Hepatocyte (in vitro differentiated cells): ENCODE data around the gene WNT4. TPM values are rescaled to one million over a fixed set of nuclear protein-coding genes. Genes with fewer than 3 reads are reported as not detected.
A peak's percentile ranks its signal among the peaks of the same experiment; 100 is the strongest.

ENCODE experiments used
- DNase-seq: peaks from one replicate; pipeline ENCODE4 v3.0.0-alpha.2; 2016; ENCODE audit warnings: low spot score
- H2AFZ ChIP-seq: fragments of 200-600 bp; sonication (generic); 2 replicates; pipeline ENCODE4 v1.6.0; 2016; ENCODE audit warnings: antibody characterized with exemption, mild to moderate bottlenecking
- H3K27ac ChIP-seq: fragments of 200-600 bp; sonication (generic); 2 replicates; pipeline ENCODE4 v1.5.1; 2016; ENCODE audit warnings: mild to moderate bottlenecking
- H3K27me3 ChIP-seq: fragments of 200-600 bp; sonication (generic); 2 replicates; pipeline ENCODE4 v1.6.1; 2016
- H3K36me3 ChIP-seq: fragments of 200-600 bp; sonication (generic); replicated peaks from 2 replicates; pipeline ENCODE4 v1.5.1; 2016; ENCODE audit warnings: low read depth; ENCODE audit not compliant: insufficient read depth
- H3K4me1 ChIP-seq: fragments of 200-600 bp; sonication (generic); 2 replicates; pipeline ENCODE4 v1.5.1; 2016; ENCODE audit warnings: mild to moderate bottlenecking, moderate library complexity; ENCODE audit not compliant: insufficient read depth
- H3K4me2 ChIP-seq: fragments of 200-600 bp; sonication (generic); 2 replicates; pipeline ENCODE4 v1.6.0; 2016
- H3K4me3 ChIP-seq: fragments of 200-600 bp; sonication (generic); 2 replicates; pipeline ENCODE4 v1.5.1; 2016; ENCODE audit warnings: mild to moderate bottlenecking
- H3K79me2 ChIP-seq: fragments of 200-600 bp; sonication (generic); 2 replicates; pipeline ENCODE4 v1.6.0; 2017; ENCODE audit warnings: mild to moderate bottlenecking
- H3K9me2 ChIP-seq: fragments of 200-600 bp; sonication (generic); replicated peaks from 2 replicates; pipeline ENCODE4 v1.6.0; 2017; ENCODE audit warnings: mild to moderate bottlenecking; ENCODE audit not compliant: insufficient read depth
- H3K9me3 ChIP-seq: fragments of 200-600 bp; sonication (generic); 2 replicates; pipeline ENCODE4 v1.5.1; 2016; ENCODE audit warnings: low read depth, mild to moderate bottlenecking
- H4K20me1 ChIP-seq: fragments of 200-600 bp; sonication (generic); 2 replicates; pipeline ENCODE4 v1.6.0; 2016; ENCODE audit warnings: mild to moderate bottlenecking; ENCODE audit not compliant: insufficient read depth, poor library complexity, severe bottlenecking
- CTCF ChIP-seq: fragments of 200-600 bp; sonication (generic); IDR thresholded peaks from 2 replicates; pipeline ENCODE4 v1.5.1; 2016; ENCODE audit warnings: antibody characterized with exemption, mild to moderate bottlenecking; ENCODE audit not compliant: poor library complexity
- EZH2 ChIP-seq: fragments of 200-600 bp; sonication (generic); IDR thresholded peaks from 2 replicates; pipeline ENCODE4 v1.6.1; 2016; ENCODE audit warnings: antibody characterized with exemption, mild to moderate bottlenecking, borderline replicate concordance
- EZH2phosphoT487 ChIP-seq: fragments of 200-600 bp; sonication (generic); IDR thresholded peaks from one replicate; pipeline ENCODE4 v1.6.1; 2018; ENCODE audit warnings: antibody characterized with exemption, mild to moderate bottlenecking, low read depth, moderate library complexity; ENCODE audit not compliant: unreplicated experiment, severe bottlenecking
- WGBS: methylation state at CpG from one replicate; pipeline ENCODE4 v1.1.6; 2016; ENCODE audit warnings: low lambda C conversion rate; ENCODE audit errors: missing lambda C conversion rate; 5-methylcytosine and 5-hydroxymethylcytosine counted together
- polyA plus RNA-seq: library from polyadenylated mRNA; unstranded; fragments of >200 nt; fragmentation: Nextera tagmentation; extraction: Ambion mirVana; gene quantifications from 2 replicates; pipeline ENCODE4 v1.2.1, GENCODE V29; 2016
- total RNA-seq: library from RNA; depleted of rRNA; stranded (reverse); fragments of >200 nt; gene quantifications from 2 replicates; pipeline ENCODE4 v1.2.3, GENCODE V29; 2014

The WNT4 gene
- total and polyA plus RNA-seq, 2 experiments from 2014 or later = 1.7 to 5.1 TPM

GRCh38 chr1:22184892-22185612 is 42.2 kb upstream of the WNT4 start:
- H3K27ac ChIP-seq = no peak overlapping the region
- H3K9me2 ChIP-seq = no peaks in the 10 kb centered on the region
- H2AFZ ChIP-seq = no peak overlapping the region
- H3K27me3 ChIP-seq = no peaks in the 10 kb centered on the region
- H3K79me2 ChIP-seq = no peaks in the 10 kb centered on the region
- H3K4me2 ChIP-seq = no peak overlapping the region
- no peaks in the 10 kb centered on the region for H3K4me1 ChIP-seq
- H4K20me1 ChIP-seq = no peaks in the 10 kb centered on the region
- no peak for TF ChIP-seq CTCF
- TF ChIP-seq EZH2 = no peak
- no peak for TF ChIP-seq EZH2phosphoT487
- H3K36me3 ChIP-seq = no peaks in the 10 kb centered on the region
- WGBS = 69% methylated on average over 20 of the region's 21 CpGs
- no peak overlapping the region for H3K4me3 ChIP-seq
- H3K9me3 ChIP-seq = no peaks in the 10 kb centered on the region
- peak; percentile 43 for DNase-seq

DNA sequence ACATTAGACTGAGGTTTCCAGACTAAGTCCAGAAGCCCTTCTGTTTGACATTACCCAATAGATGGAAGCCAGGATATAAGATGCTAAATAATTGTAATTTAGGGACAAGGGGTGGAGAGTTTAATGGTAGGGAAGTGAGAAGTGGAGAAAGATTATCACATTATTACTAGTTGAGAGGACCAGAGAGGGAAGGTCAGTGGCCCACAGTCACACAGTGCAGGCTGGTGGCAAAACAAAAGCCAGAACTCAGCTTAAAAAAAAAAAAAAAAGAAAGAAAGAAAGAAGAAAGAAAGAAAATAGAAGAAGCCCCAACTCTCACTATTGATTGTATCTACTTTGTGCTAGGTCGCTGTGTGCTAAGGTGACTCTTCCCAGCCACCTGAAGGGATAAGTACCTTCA is 41.6 kb upstream of the WNT4 start:
- no peaks in the 10 kb centered on the region for H3K4me1 ChIP-seq
- H3K4me3 ChIP-seq = no peak overlapping the region
- no peaks in the 10 kb centered on the region for H3K79me2 ChIP-seq
- H3K36me3 ChIP-seq = no peaks in the 10 kb centered on the region
- no peak for DNase-seq
- WGBS = 90% methylated on average over 1 of the region's 1 CpG
- H3K27me3 ChIP-seq = no peaks in the 10 kb centered on the region
- TF ChIP-seq EZH2phosphoT487 (no peak), CTCF (no peak), EZH2 (no peak)
- H3K9me3 ChIP-seq = no peaks in the 10 kb centered on the region
- no peak overlapping the region for H2AFZ ChIP-seq
- H3K27ac ChIP-seq = no peak overlapping the region
- no peak overlapping the region for H3K4me2 ChIP-seq
- H3K9me2 ChIP-seq = no peaks in the 10 kb centered on the region
- H4K20me1 ChIP-seq = no peaks in the 10 kb centered on the region

DNA sequence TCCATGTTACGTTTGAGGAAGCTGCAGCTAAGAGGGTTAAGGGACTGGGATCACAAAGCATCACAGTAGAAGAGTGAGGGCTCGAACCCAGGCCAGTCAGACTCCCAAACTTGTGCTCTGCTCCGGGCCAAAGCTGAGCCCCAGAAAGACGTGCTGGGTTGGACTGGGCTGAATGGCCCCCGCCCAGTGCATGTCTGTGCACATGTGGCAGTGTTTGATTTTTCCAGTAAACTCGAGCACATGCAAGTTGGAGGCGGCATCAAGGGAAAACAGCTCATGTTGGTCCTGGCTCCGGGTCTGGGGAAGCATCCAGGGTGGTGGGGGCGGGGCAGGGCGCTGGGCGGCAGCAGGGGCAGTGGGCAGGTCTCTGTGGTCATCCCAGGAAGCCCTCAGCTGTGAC is 39.8 kb upstream of the WNT4 start:
- H3K4me3 ChIP-seq = no peak overlapping the region
- TF ChIP-seq EZH2phosphoT487 (no peak), CTCF (no peak), EZH2 (no peak)
- H4K20me1 ChIP-seq = no peaks in the 10 kb centered on the region
- H3K36me3 ChIP-seq = no peaks in the 10 kb centered on the region
- no peak overlapping the region for H3K4me2 ChIP-seq
- no peaks in the 10 kb centered on the region for H3K4me1 ChIP-seq
- DNase-seq = no peak
- no peaks in the 10 kb centered on the region for H3K9me2 ChIP-seq
- WGBS = 85% methylated on average over 11 of the region's 11 CpGs
- no peaks in the 10 kb centered on the region for H3K9me3 ChIP-seq
- no peaks in the 10 kb centered on the region for H3K79me2 ChIP-seq
- H3K27ac ChIP-seq = no peak overlapping the region
- H2AFZ ChIP-seq = no peak overlapping the region
- H3K27me3 ChIP-seq = no peaks in the 10 kb centered on the region
